Measurements from ENCODE around the gene KIRREL3. TPM values are rescaled to one million over a fixed set of nuclear protein-coding genes. Genes with fewer than 3 reads are reported as not detected.

KIRREL3 gene
- total RNA-seq, 1 experiment from 2014 or later, result 0.28 TPM

- DNase-seq (ENCODE audit: low spot score), result no peak
These were observed 363.4 kb downstream of the KIRREL3 start for GRCh38 chr11:126636911-126637794.

GRCh38 chr11:126635511-126635910 is 365.1 kb downstream of the KIRREL3 start:
- no peak for DNase-seq (ENCODE audit: low spot score)

DNA sequence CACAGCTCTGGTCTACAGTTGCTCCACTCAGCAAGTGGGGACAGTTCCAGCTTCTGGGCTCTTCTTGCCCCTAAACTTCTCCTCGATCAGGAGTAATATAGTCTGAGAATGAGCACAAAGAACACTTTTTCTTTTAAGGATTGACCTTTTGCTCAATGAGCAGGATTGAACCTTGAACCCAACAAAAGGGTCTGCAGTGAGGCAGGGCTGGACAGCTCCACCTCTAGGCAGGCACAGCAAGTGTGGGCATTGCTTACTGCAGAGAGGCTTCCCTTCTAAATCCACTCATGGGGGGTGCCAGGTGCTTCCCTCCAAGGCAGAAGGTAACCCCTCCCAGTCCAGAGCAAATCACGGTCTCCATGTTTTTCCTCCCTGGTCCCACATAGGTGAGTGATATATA is 365.6 kb downstream of the KIRREL3 start:
- no peak for DNase-seq (ENCODE audit: low spot score)

DNA sequence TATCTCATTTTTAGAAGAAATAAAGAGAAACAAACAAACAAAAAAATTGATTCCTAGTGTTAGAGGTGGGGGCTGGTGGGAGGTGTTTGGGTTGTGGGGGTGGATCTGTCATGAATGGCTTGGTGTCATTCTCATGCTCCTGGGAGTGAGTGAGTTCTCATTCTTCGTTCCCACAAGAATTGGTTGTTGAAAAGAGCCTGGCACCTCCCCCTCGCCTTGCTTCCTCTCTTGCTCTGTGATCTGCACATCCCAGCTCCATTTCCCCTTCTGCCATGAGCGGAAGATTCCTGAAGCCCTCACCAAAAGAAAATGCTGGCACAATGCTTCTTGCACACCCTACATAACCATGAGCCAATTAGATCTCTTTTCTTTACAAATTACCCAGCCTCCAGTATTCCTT is 367.2 kb downstream of the KIRREL3 start:
- DNase-seq (ENCODE audit: low spot score), result no peak

DNA sequence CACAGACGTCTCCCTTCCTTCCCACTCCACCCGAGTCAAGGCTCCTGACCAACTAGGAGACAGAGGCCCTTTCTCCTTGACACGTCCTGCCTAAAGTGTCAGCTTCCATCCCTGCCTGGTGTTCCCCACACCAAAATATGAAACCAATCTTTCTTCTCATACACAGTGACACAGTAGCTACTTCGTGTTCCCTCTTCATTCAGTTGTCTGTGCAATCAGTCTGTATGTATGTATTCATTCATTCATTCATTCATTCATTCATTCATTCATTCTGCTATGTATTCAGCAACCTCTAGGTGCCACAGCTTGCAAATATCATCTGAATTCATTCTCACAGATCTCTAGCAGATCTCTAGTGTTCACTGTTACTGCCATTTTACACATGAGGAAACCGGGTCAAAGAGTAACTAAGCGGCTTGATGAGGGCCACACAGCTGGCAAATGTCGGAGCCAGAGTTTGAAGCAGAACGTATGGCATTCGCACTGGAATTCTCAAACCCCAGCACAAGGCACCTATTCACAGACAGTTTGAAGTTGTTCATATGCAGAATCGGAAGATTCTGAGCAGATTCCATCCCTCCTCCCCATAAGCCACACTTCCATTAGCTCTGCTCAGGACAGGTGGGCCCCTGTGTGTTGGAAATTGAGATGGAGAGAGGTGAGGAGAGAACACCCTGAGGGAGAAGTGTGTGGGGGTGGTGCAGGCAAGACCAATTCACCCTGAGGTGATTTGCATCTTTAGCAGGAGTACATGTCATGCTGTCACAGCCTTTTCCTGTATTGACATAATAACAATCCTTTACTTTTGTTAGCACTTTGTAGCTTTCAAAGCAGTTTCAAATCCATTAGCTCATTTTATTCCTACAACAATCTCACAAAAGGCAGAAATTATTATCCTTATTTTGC is 369.4 kb downstream of the KIRREL3 start:
- DNase-seq (ENCODE audit: low spot score), result no peak

DNA sequence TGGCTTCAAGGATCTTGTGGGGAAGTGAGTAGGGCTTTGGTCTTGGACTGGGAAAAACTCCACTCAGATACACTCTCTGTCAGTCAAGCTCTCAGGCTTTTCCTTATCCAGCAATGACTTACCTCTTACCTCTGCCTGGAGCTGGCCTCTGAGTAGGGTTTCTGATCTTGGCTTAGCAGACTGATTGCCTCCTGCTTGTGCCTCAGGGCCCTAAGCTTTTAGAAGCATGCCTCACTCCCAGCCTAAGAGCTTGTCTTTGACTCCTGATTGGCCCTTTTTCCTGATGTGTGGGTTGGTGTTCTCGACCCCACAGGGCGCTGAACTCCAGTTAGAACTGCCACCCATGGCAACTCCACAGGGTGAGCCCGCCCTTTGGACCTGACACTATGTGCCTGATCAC is 370.1 kb downstream of the KIRREL3 start:
- DNase-seq (ENCODE audit: low spot score), result no peak

- no peak for DNase-seq (ENCODE audit: low spot score)
These were observed 371.6 kb downstream of the KIRREL3 start for GRCh38 chr11:126628790-126629621.

DNA sequence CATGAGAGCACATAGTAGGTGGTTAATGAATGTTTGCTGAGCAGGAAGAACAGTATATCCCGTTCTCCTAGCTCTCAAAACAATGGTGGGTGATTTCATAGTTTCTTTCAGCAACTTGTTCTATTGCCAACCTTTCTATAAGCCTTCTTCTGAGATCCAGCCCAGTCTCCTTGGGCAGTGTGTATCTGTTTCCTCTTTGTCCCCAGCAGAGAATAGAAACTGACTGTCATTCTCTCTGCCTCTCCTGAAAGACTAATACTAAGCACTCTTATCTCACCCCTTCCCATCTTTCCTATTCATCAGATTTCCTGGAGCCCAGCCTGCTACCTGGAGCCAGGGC is 372.1 kb downstream of the KIRREL3 start:
- no peak for DNase-seq (ENCODE audit: low spot score)

DNA sequence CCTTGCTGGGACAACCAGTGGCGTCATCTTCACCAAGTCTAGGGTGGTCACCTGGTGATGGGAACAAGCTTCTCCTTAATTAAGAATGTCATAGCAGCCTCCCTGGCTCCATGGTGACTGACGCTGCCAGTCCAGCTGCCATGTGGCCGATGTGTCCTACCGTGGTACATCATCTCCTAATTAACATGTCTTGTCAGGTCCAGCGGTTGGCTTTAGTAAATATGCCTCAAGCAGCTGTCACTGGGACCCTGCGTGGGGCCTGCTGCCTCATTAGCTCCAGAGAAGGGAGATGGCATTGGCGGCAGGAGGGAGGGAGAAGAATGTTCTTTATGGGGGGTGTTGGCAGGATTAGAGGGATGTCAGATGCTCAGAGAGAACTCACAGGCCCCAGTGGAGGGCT is 373.1 kb downstream of the KIRREL3 start:
- no peak for DNase-seq (ENCODE audit: low spot score)

- DNase-seq (ENCODE audit: low spot score), result no peak
These were observed 376.1 kb downstream of the KIRREL3 start for GRCh38 chr11:126624506-126624905.

DNA sequence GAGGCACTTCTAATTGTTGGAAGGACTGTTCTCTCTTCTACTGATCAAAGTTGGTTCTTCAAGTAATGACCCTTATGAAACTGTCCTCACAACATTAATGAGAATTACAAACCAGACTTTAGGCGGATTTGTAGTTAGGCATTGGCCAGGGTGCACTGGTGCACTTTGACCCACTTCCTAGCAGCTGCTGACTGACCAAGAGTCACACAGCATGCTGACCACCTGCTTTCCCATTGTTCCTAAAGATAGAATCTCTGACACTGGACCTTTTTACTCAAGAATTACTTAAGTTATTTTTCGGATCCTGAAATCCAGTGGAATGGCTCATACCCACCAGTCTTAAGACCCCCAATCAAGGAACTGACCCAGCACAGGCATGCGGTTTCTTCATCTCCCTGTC is 381.1 kb downstream of the KIRREL3 start:
- DNase-seq (ENCODE audit: low spot score), result no peak

DNA sequence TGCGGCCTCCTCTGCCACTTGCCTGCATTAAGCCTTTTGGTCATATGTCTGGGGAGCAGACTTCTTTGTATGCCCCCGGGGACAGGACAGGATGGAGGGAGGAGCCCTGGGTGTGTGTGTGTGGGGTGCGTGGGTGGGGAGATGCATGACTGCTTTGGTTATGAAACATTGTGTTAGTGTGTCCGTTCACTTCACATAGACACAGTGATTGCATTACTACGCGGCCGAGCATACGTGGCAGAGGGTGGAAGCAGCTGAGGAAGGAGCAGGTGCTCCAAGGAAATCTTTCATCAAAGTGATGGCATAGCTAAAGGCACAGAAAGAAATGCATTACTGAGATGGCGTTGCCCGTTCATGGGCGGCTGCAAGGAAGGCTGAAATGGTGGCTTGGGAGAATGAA is 384.7 kb downstream of the KIRREL3 start:
- no peak for DNase-seq (ENCODE audit: low spot score)

GRCh38 chr11:126613272-126613671 is 387.3 kb downstream of the KIRREL3 start:
- no peak for DNase-seq (ENCODE audit: low spot score)

- DNase-seq (ENCODE audit: low spot score), result no peak
These were observed 387.9 kb downstream of the KIRREL3 start for GRCh38 chr11:126612671-126613070.

- no peak for DNase-seq (ENCODE audit: low spot score)
These were observed 389.1 kb downstream of the KIRREL3 start for GRCh38 chr11:126611438-126611837.

DNA sequence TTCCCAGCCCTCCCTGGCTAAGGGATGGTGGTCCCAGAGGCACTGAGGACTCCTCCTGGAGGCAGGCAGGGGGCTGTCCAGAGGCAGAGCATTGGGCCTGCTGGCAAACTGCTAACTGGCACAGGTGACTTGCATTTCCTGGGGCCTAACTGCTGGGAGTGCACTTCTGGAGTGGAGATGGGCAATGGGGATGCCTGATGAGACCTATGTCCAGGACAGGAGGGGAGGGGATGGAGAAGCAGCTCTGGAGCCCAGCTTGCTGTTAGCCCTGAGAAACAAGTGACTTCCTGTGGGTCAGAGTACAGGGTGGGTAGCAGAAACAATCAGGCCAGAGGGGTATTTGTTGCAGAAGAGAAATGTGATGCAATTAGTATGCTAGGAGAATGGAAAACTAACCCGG is 391.9 kb downstream of the KIRREL3 start:
- no peak for DNase-seq (ENCODE audit: low spot score)

DNA sequence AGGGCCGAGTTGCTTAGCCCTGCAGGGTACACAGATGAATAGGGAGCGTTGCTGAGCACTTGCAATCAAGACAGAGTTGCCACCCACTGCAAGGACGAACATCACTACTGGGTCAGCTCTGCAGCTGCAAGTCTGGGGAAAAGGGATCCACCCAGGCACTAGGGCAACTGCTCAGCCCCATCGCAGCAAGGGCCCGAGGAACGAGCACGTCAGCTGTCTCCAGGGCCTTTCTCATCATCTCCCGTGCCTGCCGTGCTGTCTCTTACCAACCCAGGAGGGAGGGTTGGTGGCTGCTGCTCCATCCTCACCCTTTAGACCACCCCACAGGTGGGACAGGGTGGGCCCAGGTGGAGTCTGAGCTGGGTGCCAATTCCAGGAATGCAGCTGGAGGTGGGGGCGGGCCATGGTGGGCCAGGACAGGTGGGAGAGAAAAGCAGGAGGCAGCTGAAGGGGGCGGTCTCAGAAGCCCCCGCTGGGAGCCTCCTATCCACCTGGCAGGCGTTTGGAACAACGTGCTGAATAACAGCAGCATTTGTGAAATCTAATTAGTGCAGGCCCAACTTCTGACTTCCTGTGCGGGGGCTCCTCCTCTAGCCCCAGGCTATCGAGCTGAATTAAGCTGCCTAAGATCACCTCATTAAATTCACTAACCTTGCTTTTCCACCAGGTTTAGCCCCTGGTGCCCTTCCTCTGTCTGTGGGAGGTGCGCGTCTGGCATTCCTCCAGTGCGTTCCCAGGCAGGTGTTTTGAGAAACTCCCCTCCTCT is 392.6 kb downstream of the KIRREL3 start:
- DNase-seq (ENCODE audit: low spot score), result no peak

DNA sequence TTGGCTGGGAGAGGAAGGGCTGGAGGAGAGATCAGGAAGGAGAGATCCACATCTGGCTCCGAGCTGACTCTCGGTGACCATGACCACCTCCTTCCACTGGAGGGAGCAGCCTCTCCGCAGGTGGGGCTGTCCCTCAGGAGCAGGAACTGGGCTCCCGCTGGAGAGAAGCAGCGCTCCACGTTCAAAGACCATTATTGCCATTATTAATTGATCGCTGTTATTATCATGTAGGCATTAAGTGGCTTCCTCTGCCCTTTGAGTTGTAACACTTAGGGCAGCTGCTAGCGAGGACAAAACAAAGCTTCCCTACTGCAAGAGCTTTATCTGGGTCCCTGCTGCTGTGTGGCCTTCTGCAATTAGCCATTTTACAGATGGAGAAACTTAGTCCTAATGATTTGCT is 393.2 kb downstream of the KIRREL3 start:
- peak; percentile 74 for DNase-seq (ENCODE audit: low spot score)

DNA sequence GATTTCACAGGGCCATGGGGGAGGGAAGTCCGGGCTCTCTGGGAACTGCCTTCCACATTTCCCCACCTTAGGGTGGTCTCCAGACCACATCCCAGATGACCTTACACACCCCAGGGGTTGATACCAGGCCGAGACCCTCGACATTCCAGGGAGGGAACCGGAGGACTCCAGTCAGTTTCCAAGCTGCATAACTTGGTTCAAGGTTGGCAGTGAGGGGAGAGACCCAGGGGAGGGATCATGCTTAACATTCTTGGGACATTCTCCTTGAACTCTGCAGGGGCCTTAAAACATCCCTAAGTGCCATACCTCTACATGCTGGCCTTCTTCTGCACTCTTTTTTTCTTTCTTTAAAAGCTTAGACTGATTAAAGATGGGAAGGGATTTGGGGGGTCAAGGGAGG is 394.1 kb downstream of the KIRREL3 start:
- no peak for DNase-seq (ENCODE audit: low spot score)

DNA sequence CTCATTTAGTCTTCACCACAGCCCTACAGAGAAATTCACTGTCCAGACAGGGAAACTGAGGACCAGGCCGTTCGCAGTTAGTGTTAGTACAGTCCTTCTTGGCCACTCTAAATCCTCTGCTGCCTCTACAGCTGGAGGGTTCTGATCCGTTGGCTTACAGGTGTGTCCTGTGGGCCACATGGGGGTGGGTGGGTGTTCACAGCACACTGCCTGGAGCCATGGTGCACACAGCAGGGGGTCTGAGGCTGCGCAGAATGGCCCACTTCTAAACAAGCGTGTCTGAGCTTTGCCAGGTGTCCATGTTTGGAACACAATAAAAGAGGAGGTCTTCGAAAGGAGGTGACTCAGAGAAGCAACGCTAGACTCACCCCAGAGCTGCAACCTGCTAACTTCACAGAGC is 396.1 kb downstream of the KIRREL3 start:
- no peak for DNase-seq (ENCODE audit: low spot score)

DNA sequence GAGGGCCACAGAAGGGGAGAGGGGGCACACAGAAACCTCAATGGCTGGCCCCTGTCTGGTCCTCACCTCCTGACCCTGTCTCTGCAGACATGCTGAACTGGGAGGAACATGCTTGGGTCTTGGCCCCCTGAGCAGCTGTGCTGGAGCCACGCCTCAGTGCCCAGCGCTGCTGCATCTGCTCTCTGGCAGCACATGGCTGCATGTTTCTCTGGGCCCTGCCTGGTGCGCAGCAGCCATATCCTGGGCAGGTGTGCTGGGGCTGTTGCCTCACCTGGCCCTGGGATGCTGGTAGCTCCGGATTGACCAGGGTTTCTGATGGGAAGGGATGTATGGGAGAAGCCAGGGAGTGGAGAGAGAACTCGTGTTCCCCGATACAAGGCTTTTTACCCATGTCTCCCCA is 397.1 kb downstream of the KIRREL3 start:
- DNase-seq (ENCODE audit: low spot score), result no peak
